Keratinocyte (primary cell): ENCODE results near the gene RAB11FIP4.

Source experiments
- CTCF ChIP-seq, 3 experiments: IDR thresholded peaks in 1 of 3; conservative IDR thresholded peaks in 1 of 3; optimal IDR thresholded peaks in 1 of 3; 2 replicates in 2 of 3; 3 replicates in 1 of 3; pipeline versions ENCODE3 to v1.5.1; 2011; ENCODE audit warnings: low read length in 3 of 3, mild to moderate bottlenecking in 3 of 3, moderate library complexity in 2 of 3, control low read depth in 1 of 3, inconsistent platforms in 1 of 3; ENCODE audit not compliant: insufficient read depth in 2 of 3; ENCODE audit errors: extremely low read depth in 1 of 3
- EZH2 ChIP-seq: IDR thresholded peaks from one replicate; pipeline ENCODE4 v1.6.1; 2012; ENCODE audit warnings: inconsistent platforms, mild to moderate bottlenecking, low read length, moderate library complexity

GRCh38 chr17:31497994-31498826, 106.7 kb downstream of the RAB11FIP4 start:
- TF ChIP-seq CTCF (optimal IDR thresholded peaks at IDR 0.05 in 1 of 3, IDR thresholded peaks at IDR 0.05 in 1 of 3, conservative IDR thresholded peaks at IDR 0.05 in 1 of 3; ENCODE audit: extremely low read depth in 1 of 3, insufficient read depth in 2 of 3, low read length in 3 of 3) (no peak), EZH2 (no peak)
